Measurements from ENCODE around the gene ARG2.
A peak's percentile ranks its signal among the peaks of the same experiment; 100 is the strongest.
"Not testable (repeated sequence)": the region's sequence is repeated elsewhere in the genome, so short reads cannot be mapped to it uniquely, and the experiment has no call there.

Gene ARG2

GRCh38 chr14:67589204-67589770 is 30.4 kb upstream of the ARG2 start:
- DNase-seq, result no peak

DNA sequence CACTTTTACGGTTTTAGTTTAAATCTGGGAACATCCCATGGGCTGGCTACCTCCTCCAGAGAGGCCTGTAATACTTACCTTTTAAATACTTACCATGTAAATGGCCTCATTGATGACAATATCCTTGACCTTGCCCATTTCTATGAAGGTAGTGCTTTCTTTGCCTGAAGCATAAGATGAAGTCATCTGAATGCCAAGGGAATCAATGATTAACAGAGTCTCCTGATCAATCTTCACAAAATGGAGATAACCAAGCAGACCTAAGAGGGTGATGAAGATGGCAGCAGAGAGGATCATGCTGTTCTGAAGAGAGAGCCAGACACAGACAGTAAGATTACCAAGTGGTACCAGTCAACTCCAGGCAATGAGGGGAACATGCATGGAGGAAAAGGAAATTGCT is 26.1 kb upstream of the ARG2 start:
- not testable (repeated sequence) for DNase-seq

DNA sequence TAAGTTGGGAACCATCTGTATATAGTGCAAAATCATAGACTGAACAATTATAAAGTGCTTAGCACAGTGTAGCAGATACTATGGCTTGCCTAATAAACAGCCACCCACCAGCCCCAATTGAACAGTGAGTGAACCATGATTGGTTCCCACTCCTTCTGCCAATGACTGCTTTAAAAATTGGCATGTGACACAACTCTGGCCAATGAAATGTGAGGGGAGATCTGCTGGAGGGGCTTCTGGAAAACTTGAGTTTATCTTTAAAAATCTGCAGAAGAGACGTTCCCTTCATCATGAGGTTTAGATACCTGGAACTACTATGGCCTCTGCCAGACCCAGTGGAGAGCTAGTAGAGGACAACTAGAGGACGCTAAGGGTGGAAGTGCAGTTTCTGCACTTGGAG is 24.3 kb upstream of the ARG2 start:
- DNase-seq, result no peak

DNA sequence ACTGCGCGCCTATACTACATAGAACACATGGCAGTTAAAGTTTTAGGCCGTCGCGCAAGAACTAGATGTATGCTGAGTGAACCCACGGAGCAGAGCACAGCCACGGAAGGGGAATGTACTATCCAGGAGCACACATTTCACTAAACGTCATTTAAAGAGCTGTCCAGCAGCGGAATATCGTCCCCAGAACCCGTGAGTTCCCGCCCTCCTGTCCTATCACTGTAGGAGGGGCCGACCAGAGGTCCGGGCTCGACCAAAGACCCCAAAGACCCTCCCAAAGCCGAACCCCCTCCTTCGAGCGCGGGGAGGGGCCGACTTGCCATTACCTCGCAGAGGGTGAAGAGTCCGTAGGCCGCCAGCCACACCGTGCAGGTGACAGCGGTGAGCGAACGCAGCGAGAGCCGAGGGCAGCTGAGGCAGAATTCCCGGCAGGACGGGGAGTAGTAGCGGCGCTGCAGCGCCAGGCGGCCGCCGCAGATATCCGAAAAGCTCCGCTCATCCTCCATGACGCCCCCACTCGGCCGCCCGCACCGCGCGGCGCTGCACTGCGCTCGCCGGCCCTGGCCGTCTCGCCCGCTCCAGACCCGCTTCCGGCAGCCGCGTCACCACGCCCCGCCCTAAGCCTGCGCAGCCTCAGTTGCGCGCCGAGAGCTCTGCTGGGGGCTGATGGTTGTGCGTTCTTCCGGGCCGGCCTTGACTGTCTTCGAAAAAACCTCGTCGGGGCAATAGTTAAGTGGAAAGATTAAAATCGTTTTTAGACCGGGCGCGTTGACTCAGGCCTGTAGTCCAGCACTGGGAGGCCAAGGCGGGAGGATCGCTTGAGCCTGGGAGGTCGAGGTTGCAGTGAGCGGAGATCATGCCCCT is 19.8 kb upstream of the ARG2 start, which contains the start of gene PIGH:
TSS of gene PIGH (minus strand) at position 571 of the 864 bp plus-strand sequence. CDS start at position 506, 65 bp downstream.
- DNase-seq, result peak; percentile 95

DNA sequence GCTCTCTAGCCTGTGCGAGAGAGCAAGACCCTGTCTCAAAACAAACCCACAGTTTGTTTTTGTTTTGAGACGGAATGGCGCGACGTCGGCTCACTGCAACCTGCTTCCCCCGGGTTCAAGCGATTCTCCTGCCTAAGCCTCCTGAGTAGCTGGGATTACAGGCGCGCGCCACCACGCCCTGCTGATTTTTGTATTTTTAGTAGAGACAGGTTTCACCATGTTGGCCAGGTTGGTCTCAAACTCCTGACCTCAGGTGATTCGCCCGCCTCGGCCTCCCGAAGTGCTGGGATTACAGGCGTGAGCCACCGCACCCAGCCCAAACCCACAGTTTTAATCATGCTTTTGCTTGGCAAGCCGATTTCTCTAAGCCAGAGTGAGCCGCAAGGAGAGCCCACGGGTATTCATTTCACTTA is 19.2 kb upstream of the ARG2 start:
- not testable (repeated sequence) for DNase-seq

DNA sequence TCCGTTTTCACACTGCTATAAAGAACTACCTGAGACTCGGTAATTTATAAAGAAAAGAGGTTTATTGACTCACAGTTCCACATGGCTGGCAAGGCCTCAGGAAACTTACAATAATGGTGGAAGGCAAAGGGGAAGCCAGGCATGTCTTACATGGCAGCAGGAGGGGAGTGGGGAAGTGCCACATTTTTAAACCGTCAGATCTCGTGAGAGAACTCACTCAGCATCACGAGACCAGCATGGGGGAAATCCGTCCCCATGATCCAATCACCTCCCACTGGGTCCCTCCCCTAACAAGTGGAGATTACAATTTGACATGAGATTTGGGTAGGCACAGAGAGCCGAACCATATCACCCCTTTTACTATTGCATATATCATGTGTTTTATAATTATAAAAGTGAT is 17.6 kb upstream of the ARG2 start:
- DNase-seq, result no peak

DNA sequence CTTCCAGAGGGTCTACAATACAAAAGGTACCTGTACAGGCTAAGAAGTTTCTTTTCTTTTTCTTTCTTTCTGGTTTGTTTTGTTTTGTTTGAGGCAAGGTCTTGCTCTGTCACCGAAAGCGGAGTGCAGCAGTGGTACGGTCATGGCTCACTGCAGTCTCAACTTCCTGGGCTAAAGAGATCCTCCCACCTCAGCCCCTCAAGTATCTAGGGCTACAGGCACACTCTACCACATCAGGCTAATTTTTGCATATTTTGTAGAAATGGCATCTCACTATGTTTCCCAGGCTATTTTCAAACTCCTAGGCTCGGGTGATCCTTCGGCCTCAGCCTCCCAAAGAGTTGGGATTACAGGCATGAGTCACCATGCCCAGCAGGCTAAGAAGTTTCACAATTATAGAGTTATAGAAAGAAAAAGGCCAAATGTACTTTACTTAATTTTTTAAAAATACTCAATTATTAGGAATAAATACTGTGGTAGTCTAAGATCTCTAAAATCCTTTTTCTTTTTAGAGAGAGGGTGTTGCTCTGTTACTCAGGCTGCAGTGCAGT is 16.6 kb upstream of the ARG2 start:
- DNase-seq, result no peak

DNA sequence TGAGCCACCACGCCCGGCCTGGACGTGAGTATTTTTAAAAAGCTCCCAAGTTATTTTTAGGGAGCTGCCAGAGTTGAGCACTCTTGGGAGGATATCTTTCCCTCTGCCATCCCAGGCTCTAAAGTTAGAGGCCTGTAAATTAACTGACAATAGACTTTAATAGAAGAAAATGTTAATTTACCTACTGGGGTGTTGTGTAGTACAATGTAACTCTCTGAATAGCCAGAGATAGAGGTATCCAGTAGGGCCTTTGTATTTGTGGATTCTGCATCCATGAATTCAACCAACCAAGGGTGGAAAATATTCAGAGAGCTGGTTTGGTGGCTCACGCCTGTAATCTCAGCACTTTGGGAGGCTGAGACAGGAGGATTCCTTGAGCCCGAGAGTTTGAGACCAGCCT is 12.1 kb upstream of the ARG2 start:
- DNase-seq, result no peak

DNA sequence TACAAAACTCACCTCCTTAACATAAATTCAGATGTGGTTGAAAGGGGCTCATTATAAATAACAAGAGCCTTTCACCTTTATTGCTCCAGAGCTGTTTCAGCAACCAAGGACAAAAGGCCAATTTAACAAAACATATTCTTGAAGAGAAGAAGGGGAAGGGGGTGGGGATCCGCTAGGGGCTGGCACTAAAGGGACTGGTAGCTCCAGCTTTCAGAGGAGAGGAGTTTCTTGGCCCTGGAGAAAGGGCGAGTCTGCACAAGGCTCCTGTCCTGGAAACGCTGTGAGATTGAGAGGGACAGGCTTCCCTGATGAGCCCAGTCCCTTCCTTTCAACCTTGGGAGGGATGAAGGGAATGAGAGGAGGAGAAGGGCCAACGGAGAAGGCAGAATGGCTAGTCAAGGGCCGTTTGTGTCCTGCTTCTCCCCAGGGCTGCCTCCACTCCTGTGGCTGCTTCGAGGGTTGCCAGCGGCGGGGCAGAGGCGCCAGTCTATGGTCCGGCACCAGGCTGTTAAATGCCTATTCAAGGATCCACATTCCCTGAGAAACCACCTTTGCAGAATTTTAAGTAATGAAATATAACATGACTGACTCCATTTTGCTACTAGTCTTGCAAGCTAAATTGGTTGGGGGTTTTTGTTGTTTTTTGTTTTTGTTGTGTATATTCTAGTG is 9.9 kb upstream of the ARG2 start:
- DNase-seq, result no peak

- DNase-seq, result no peak
Observed at GRCh38 chr14:67610491-67610890, 9.2 kb upstream of the ARG2 start.

DNA sequence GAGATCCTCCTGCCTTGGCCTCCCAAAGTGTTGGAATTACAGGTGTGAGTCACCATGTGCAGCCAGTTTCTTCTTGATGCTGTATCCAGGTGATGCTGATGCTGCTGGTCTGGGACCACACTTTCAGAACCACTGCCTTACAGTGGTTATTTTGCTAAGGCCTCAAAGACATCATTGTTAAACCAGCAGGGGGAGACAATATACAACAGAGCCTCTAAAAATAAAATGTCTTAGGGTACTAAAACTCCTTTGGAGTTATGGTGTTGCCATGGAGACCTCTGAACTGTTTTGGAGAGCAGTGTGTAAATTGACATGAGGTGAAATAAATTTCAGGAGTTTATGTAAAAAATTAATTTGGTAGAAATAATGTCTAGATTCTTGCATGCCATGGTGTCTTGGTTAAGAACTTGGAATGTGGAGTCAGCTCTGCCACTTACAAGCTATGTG is 1.1 kb upstream of the ARG2 start:
- peak; percentile 82 for DNase-seq

- DNase-seq, result peak; percentile 75
Observed at GRCh38 chr14:67620217-67620785, 581 bp downstream of the ARG2 start.

DNA sequence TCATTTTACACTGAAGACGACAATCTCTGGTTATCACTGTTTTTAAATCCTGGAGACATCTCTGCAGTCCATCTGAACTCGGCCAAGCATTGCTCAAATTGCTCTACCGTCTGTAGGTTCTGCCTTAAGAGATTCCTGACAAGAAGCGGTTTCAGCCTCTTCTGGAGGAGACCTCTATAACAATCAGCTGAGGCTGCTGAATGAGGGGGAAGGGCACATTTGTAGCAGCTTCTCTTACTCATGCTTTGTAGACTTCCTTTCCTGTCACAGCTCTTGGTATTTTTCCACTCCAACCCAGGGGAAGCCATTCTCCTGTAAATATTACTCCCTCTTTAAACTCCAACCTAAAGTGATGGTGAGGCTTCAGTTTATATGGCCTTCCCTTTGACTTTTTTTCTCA is 3.0 kb downstream of the ARG2 start:
- DNase-seq, result peak; percentile 19

DNA sequence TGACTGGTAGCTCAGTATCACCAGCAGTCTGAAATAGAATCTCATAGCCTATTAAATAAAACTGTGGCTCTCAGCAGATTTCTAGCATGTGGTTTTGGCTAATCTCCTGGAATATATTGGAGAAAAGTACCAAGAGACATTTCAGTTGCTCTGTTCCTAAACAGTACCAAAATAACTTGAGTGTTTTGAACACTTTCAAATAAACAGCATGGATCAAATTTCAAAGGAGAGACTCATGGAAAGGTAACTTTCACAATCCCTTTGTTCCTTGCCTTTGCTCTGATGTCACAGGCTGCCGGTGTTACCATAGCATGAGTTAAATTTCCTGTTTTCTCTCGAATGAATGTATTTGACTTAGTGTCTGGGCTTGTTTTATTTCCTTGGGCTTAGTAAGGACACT is 3.4 kb downstream of the ARG2 start:
- peak; percentile 8 for DNase-seq

DNA sequence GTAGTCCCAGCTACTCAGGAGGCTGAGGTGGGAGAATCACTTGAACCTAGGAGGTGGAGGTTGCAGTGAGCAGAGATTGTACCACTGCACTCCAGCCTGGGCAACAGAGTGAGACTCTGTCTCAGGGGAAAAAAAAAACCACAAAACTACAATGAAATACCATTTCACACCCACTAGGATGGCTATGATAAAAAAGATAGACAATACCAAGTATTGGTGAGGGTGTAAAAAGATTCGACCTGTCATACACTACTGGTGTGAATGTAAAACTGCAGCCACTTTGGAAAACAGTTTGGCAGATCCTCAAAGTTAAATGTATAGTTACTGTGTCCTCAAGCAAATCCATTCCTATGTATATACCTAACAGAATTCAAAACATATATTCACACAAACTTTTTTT is 6.4 kb downstream of the ARG2 start:
- DNase-seq, result not testable (repeated sequence)

DNA sequence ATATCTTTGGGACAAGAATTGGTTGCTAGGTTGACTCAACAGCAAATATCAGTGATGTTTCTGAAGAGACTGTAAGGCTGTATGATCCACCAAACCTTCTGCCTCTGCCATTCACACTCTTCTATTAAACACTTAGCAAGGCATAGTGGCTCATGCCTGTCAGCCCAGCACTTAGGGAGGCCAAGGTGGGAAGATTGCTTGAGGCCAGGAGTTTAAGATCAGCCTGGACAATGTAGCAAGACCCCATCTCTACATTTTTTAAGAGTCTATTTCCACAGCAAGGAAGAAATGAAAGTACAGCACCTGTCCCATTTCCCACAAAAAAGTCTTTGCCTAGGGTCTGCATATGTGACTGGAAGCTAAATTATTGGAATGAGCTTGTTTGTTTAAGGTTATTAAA is 7.8 kb downstream of the ARG2 start:
- DNase-seq, result no peak

DNA sequence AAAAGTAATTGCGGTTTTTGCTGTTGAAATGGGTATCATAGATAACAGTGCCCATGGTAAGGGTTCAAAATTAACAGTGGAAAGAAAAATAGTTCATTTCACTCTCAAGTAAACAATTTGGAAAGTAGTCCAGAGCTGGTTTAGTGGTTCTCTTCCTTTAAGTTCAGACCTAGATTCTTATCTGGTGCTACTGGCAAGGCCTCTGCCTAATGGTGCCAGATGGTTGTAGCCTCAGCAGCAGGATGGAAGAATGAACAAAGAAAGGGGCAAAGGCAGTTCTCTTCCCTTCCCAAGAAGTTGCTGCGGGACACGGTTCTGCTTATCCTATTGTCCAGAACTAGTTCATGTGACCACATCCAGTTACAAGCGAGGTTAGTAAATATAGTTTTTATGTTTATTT is 10.5 kb downstream of the ARG2 start:
- no peak for DNase-seq

DNA sequence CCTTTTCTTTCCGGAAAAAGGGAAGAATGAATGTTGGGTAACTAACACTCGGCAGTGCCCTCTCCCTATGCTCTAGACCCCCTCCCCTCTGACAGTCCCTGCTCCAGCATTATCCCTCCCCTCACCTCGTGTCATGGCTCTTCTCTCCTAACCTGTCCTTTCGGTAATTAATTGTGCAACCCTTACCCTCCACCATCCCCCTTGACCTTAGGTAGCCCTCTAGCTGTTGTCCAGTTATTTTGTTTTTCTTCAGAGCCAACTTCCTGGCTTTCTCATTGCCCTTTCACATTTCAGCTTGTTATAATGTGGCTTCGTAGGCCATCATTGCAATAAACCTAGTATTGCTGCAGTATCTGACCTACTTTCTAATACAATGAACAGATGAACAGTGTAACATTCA is 11.2 kb downstream of the ARG2 start:
- no peak for DNase-seq

GRCh38 chr14:67633451-67634147 is 13.9 kb downstream of the ARG2 start:
- DNase-seq, result no peak

GRCh38 chr14:67636361-67636919 is 16.7 kb downstream of the ARG2 start:
- DNase-seq, result no peak

GRCh38 chr14:67638642-67639041 is 18.9 kb downstream of the ARG2 start:
- DNase-seq, result no peak

DNA sequence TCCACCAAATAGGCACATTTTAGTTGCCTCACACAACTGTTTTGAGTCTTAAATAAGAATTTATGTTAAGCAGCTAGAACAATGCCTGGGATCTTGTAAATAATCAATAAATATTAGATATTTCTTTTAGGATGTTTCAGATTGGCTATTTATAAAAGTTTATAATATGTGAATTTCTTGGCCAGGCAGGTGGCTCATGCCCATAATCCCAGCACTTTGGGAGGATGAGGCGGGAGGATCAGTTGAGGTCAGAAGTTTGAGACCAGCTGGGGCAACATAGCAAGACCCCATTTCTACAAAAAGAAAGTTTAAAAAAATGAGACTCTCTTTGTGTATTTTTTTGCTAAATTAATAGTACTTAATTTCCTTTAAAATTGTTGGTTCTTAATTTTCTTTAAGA is 21.8 kb downstream of the ARG2 start:
- DNase-seq, result no peak

All from eye (tissue), 1 donor.